ENCODE measurements around the gene PRKAR1A. TPM values are rescaled to one million over a fixed set of nuclear protein-coding genes. Genes with fewer than 3 reads are reported as not detected.

The PRKAR1A gene
- total and polyA plus RNA-seq, 8 donors, result 22.6 to 323 (median 80.3) TPM

- Histone ChIP-seq H3K36me3 (no peaks in the 10 kb centered on the region), H3K9me3 (no peaks in the 10 kb centered on the region), H3K4me3 (no peak overlapping the region), H3K27me3 (no peaks in the 10 kb centered on the region), H3K4me1 (peaks cover 0 to 5% (median 0%) of the 10 kb centered on the region in 4 donors), H3K27ac (no peak overlapping the region)
- WGBS, 5 donors, result 80 to 89% (median 83%) methylated on average over 1 of the region's 1 CpG
- intact Hi-C loops (cut with DNase I; ENCODE audit: low total_unique reads), result loop anchor here (10.0 kb wide), 1 partner anchor 294 kb away; no protein-coding TSS in a partner anchor
- no peak for TF ChIP-seq EP300 (IDR thresholded peaks at IDR 0.05)
- no peak for TF ChIP-seq POLR2A (IDR thresholded peaks at IDR 0.05)
- TF ChIP-seq CTCF (IDR thresholded peaks at IDR 0.05), result no peak
- no peak for TF ChIP-seq POLR2AphosphoS5 (IDR thresholded peaks at IDR 0.05)
- no peak for DNase-seq
Measured at GRCh38 chr17:68468788-68469187, 43.4 kb upstream of the PRKAR1A start.

- WGBS, 5 donors, result 88 to 100% (median 95%) methylated on average over 1 of the region's 1 CpG
- H3K36me3 ChIP-seq, result no peaks in the 10 kb centered on the region
- H3K27me3 ChIP-seq, result no peaks in the 10 kb centered on the region
- TF ChIP-seq POLR2AphosphoS5 (IDR thresholded peaks at IDR 0.05) (no peak), CTCF (IDR thresholded peaks at IDR 0.05) (no peak), POLR2A (IDR thresholded peaks at IDR 0.05) (no peak), EP300 (IDR thresholded peaks at IDR 0.05) (no peak)
- no peak for DNase-seq
- no peak overlapping the region for H3K4me3 ChIP-seq
- no peak overlapping the region for H3K27ac ChIP-seq
- intact Hi-C loops (cut with DNase I; ENCODE audit: low total_unique reads), result no loop called here
- no peaks in the 10 kb centered on the region for H3K9me3 ChIP-seq
- H3K4me1 ChIP-seq, result peaks cover 0 to 5% (median 4%) of the 10 kb centered on the region in 4 donors
Measured at GRCh38 chr17:68470961-68471360, 41.3 kb upstream of the PRKAR1A start.

- WGBS, 5 donors, result 86 to 92% (median 90%) methylated on average over 4 of the region's 4 CpGs
- TF ChIP-seq POLR2AphosphoS5 (IDR thresholded peaks at IDR 0.05) (no peak), POLR2A (IDR thresholded peaks at IDR 0.05) (no peak), EP300 (IDR thresholded peaks at IDR 0.05) (no peak), CTCF (IDR thresholded peaks at IDR 0.05) (no peak)
Measured at GRCh38 chr17:68480885-68481284, 31.3 kb upstream of the PRKAR1A start.

GRCh38 chr17:68482576-68483041 lies 29.6 kb upstream of the PRKAR1A start:
- WGBS, 5 donors, result 21 to 44% (median 31%) methylated on average over 4 of the region's 4 CpGs
- no peak for DNase-seq
- Histone ChIP-seq H3K36me3 (no peaks in the 10 kb centered on the region), H3K4me1 (no peaks in the 10 kb centered on the region), H3K9me3 (no peaks in the 10 kb centered on the region), H3K4me3 (no peak overlapping the region), H3K27me3 (no peaks in the 10 kb centered on the region), H3K27ac (peak overlapping the region in 1 of 5 donors; percentile 1)
- intact Hi-C loops (cut with DNase I; ENCODE audit: low total_unique reads), result no loop called here
- TF ChIP-seq CTCF (IDR thresholded peaks at IDR 0.05) (no peak), POLR2AphosphoS5 (IDR thresholded peaks at IDR 0.05) (no peak), EP300 (IDR thresholded peaks at IDR 0.05) (no peak), POLR2A (IDR thresholded peaks at IDR 0.05) (no peak)

More at GRCh38 chr17:68480885-68481284, 31.3 kb upstream of the PRKAR1A start:
- no peaks in the 10 kb centered on the region for H3K36me3 ChIP-seq
- no peak overlapping the region for H3K4me3 ChIP-seq
- intact Hi-C loops (cut with DNase I; ENCODE audit: low total_unique reads), result no loop called here
- H3K27me3 ChIP-seq, result no peaks in the 10 kb centered on the region
- H3K9me3 ChIP-seq, result no peaks in the 10 kb centered on the region
- no peak for DNase-seq
- no peaks in the 10 kb centered on the region for H3K4me1 ChIP-seq
- H3K27ac ChIP-seq, result no peak overlapping the region

Data from stomach (tissue), 9 donors.